SK-N-SH treated with all-trans-retinoic acid at 6 μM for 48 hours (cell line): ENCODE results near the gene ITLN2.

Source experiments
- ATAC-seq: fragments of 200-7000 bp; cut with Tn5 transposase; 3 replicates; pipeline ENCODE4 v1.9.1; 2020; ENCODE audit warnings: mild to moderate bottlenecking, moderate library complexity
- ARNTL ChIP-seq: fragments of 450-650 bp; formaldehyde crosslinking; IDR thresholded peaks from 2 replicates; pipeline ENCODE4 v1.5.0; 2020; ENCODE audit warnings: low read depth, mild to moderate bottlenecking, moderate library complexity, borderline replicate concordance
- BACH2 ChIP-seq: fragments of 250-450 bp; sonication (Bioruptor Pico); IDR thresholded peaks from 2 replicates; pipeline ENCODE4 v1.9.0; 2021; ENCODE audit warnings: mild to moderate bottlenecking, borderline replicate concordance
- CREB5 ChIP-seq: fragments of 250-450 bp; sonication (Bioruptor Pico); IDR thresholded peaks from 2 replicates; pipeline ENCODE4 v1.5.1; 2020; ENCODE audit warnings: low read depth, mild to moderate bottlenecking, moderate library complexity
- CSDC2 ChIP-seq: fragments of 250-450 bp; sonication (Bioruptor Pico); IDR thresholded peaks from 2 replicates; pipeline ENCODE4 v1.5.0; 2020; ENCODE audit warnings: mild to moderate bottlenecking, moderate library complexity
- CSRNP3 ChIP-seq: fragments of 250-450 bp; sonication (Bioruptor Pico); IDR thresholded peaks from 2 replicates; pipeline ENCODE4 v1.5.1; 2021; ENCODE audit warnings: mild to moderate bottlenecking, moderate library complexity
- ESRRG ChIP-seq: fragments of 250-450 bp; sonication (Bioruptor Pico); IDR thresholded peaks from 2 replicates; pipeline ENCODE4 v1.6.1; 2021; ENCODE audit warnings: mild to moderate bottlenecking
- GLIS3 ChIP-seq: fragments of 250-450 bp; sonication (Bioruptor Pico); IDR thresholded peaks from 2 replicates; pipeline ENCODE4 v1.5.0; 2020; ENCODE audit warnings: mild to moderate bottlenecking, moderate library complexity
- ISL1 ChIP-seq: fragments of 250-450 bp; sonication (Bioruptor Pico); IDR thresholded peaks from 2 replicates; pipeline ENCODE4 v2.1.2; 2022; ENCODE audit warnings: mild to moderate bottlenecking, moderate library complexity
- OSR1 ChIP-seq: fragments of 250-450 bp; sonication (Bioruptor Pico); IDR thresholded peaks from 2 replicates; pipeline ENCODE4 v1.8.0; 2022; ENCODE audit warnings: moderate library complexity, mild to moderate bottlenecking, inconsistent platforms
- PATZ1 ChIP-seq: fragments of 250-450 bp; sonication (Bioruptor Pico); IDR thresholded peaks from 2 replicates; pipeline ENCODE4 v1.8.0; 2020; ENCODE audit warnings: mild to moderate bottlenecking, moderate library complexity, borderline replicate concordance
- POU6F1 ChIP-seq: fragments of 250-450 bp; sonication (Bioruptor Pico); IDR thresholded peaks from 2 replicates; pipeline ENCODE4 v1.8.0; 2021; ENCODE audit warnings: low read depth, mild to moderate bottlenecking, moderate library complexity, borderline replicate concordance
- PPARA ChIP-seq: fragments of 250-450 bp; sonication (Bioruptor Pico); IDR thresholded peaks from 2 replicates; pipeline ENCODE4 v1.5.0; 2020; ENCODE audit warnings: mild to moderate bottlenecking, borderline replicate concordance
- RARB ChIP-seq: fragments of 250-450 bp; sonication (Bioruptor Pico); IDR thresholded peaks from 2 replicates; pipeline ENCODE4 v1.8.0; 2021; ENCODE audit warnings: mild to moderate bottlenecking, moderate library complexity
- SNAI2 ChIP-seq: fragments of 250-450 bp; sonication (Bioruptor Pico); IDR thresholded peaks from 2 replicates; pipeline ENCODE4 v1.5.0; 2020; ENCODE audit warnings: mild to moderate bottlenecking, moderate library complexity
- TCF4 ChIP-seq: fragments of 250-450 bp; sonication (Bioruptor Pico); IDR thresholded peaks from 2 replicates; pipeline ENCODE4 v1.8.0; 2021; ENCODE audit warnings: mild to moderate bottlenecking, moderate library complexity, borderline replicate concordance
- TOX ChIP-seq: fragments of 250-450 bp; sonication (Bioruptor Pico); IDR thresholded peaks from 2 replicates; pipeline ENCODE4 v1.8.0; 2021; ENCODE audit warnings: mild to moderate bottlenecking, moderate library complexity, borderline replicate concordance
- TSHZ2 ChIP-seq: fragments of 250-450 bp; sonication (Bioruptor Pico); IDR thresholded peaks from 2 replicates; pipeline ENCODE4 v1.5.0; 2020; ENCODE audit warnings: mild to moderate bottlenecking, moderate library complexity
- ZFP3 ChIP-seq: fragments of 250-450 bp; sonication (Bioruptor Pico); IDR thresholded peaks from 2 replicates; pipeline ENCODE4 v1.5.0; 2020; ENCODE audit warnings: mild to moderate bottlenecking, moderate library complexity
- ZFP30 ChIP-seq: fragments of 450-650 bp; formaldehyde crosslinking; IDR thresholded peaks from 2 replicates; pipeline ENCODE4 v1.5.0; 2022; ENCODE audit warnings: mild to moderate bottlenecking, moderate library complexity
- ZNF565 ChIP-seq: fragments of 450-650 bp; formaldehyde crosslinking; conservative IDR thresholded peaks from 2 replicates; pipeline ENCODE4 v1.5.0; 2020; ENCODE audit warnings: low read depth, mild to moderate bottlenecking, moderate library complexity
- ZNF70 ChIP-seq: fragments of 450-650 bp; formaldehyde crosslinking; IDR thresholded peaks from 2 replicates; pipeline ENCODE4 v1.5.0; 2020; ENCODE audit warnings: mild to moderate bottlenecking, moderate library complexity
- ZNF8 ChIP-seq: fragments of 450-650 bp; formaldehyde crosslinking; IDR thresholded peaks from 2 replicates; pipeline ENCODE4 v1.5.0; 2020; ENCODE audit warnings: mild to moderate bottlenecking, moderate library complexity

ITLN2 gene

GRCh38 chr1:160951443-160952128, 3.0 kb downstream of the ITLN2 start:
- peak; percentile 94 for ATAC-seq
- no peak for TF ChIP-seq POU6F1 (CRISPR knock-in tag)
- no peak for TF ChIP-seq PPARA (CRISPR knock-in tag)
- TF ChIP-seq SNAI2 (CRISPR knock-in tag), result no peak
- TF ChIP-seq RARB, result no peak
- TF ChIP-seq CSDC2 (CRISPR knock-in tag), result no peak
- no peak for TF ChIP-seq OSR1 (CRISPR knock-in tag)
- no peak for TF ChIP-seq ZNF565 (CRISPR knock-in tag)
- no peak for TF ChIP-seq ESRRG (CRISPR knock-in tag)
- no peak for TF ChIP-seq CSRNP3
- TF ChIP-seq BACH2 (CRISPR knock-in tag), result no peak
- no peak for TF ChIP-seq PATZ1
- TF ChIP-seq TOX (CRISPR knock-in tag), result no peak
- no peak for TF ChIP-seq TSHZ2
- TF ChIP-seq TCF4 (CRISPR knock-in tag), result no peak
- no peak for TF ChIP-seq ZNF8 (CRISPR knock-in tag)
- no peak for TF ChIP-seq ZFP30
- no peak for TF ChIP-seq ZNF70 (CRISPR knock-in tag)
- TF ChIP-seq ARNTL (CRISPR knock-in tag), result no peak
- no peak for TF ChIP-seq CREB5 (CRISPR knock-in tag)

GRCh38 chr1:160950657-160951056, 4.0 kb downstream of the ITLN2 start:
- no peak for ATAC-seq
- TF ChIP-seq ESRRG (CRISPR knock-in tag) (no peak), SNAI2 (CRISPR knock-in tag) (no peak), ARNTL (CRISPR knock-in tag) (no peak), ZFP30 (no peak), ISL1 (CRISPR knock-in tag) (no peak), ZNF565 (CRISPR knock-in tag) (no peak), GLIS3 (CRISPR knock-in tag) (no peak), PPARA (CRISPR knock-in tag) (no peak), BACH2 (CRISPR knock-in tag) (no peak), TCF4 (CRISPR knock-in tag) (no peak), TSHZ2 (no peak), TOX (CRISPR knock-in tag) (no peak), RARB (no peak), ZFP3 (CRISPR knock-in tag) (no peak), ZNF70 (CRISPR knock-in tag) (no peak)
